ENCODE measurements around the gene PYGO2.

The PYGO2 gene

GRCh38 chr1:154943649-154944400 is 17.8 kb downstream of the PYGO2 start:
- no peak for DNase-seq (ENCODE audit: low read depth in 2 of 2)

- no peak for DNase-seq (ENCODE audit: low read depth in 2 of 2)
Measured at GRCh38 chr1:154941333-154942013, 20.1 kb downstream of the PYGO2 start.

GRCh38 chr1:154940651-154941194 is 20.9 kb downstream of the PYGO2 start:
- no peak for DNase-seq (ENCODE audit: low read depth in 2 of 2)

GRCh38 chr1:154940213-154940560 is 21.4 kb downstream of the PYGO2 start:
- no peak for DNase-seq (ENCODE audit: low read depth in 2 of 2)

GRCh38 chr1:154938604-154939399 is 22.8 kb downstream of the PYGO2 start:
- DNase-seq (ENCODE audit: low read depth in 2 of 2): no peak

GRCh38 chr1:154937988-154938386 is 23.6 kb downstream of the PYGO2 start:
- no peak for DNase-seq (ENCODE audit: low read depth in 2 of 2)

GRCh38 chr1:154937085-154937987 is 24.2 kb downstream of the PYGO2 start:
- DNase-seq (ENCODE audit: low read depth in 2 of 2): peak; percentile 76 to 87

GRCh38 chr1:154936555-154937084 is 25.0 kb downstream of the PYGO2 start, which contains the start of gene PMVK:
Gene PMVK, minus strand, starts transcription at chr1:154936719. Its CDS starts 34 bp downstream, at chr1:154936685.
- peak; percentile 85 to 93 for DNase-seq (ENCODE audit: low read depth in 2 of 2)

GRCh38 chr1:154935749-154936554 is 25.6 kb downstream of the PYGO2 start:
- DNase-seq (ENCODE audit: low read depth in 2 of 2): no peak

GRCh38 chr1:154934358-154934948 is 27.1 kb downstream of the PYGO2 start:
- DNase-seq (ENCODE audit: low read depth in 2 of 2): no peak

GRCh38 chr1:154931940-154932487 is 29.6 kb downstream of the PYGO2 start:
- DNase-seq (ENCODE audit: low read depth in 2 of 2): no peak

GRCh38 chr1:154926201-154926600 is 35.4 kb downstream of the PYGO2 start:
- no peak for DNase-seq (ENCODE audit: low read depth in 2 of 2)

GRCh38 chr1:154925335-154926170 is 36.0 kb downstream of the PYGO2 start:
- DNase-seq (ENCODE audit: low read depth in 2 of 2): no peak

- DNase-seq (ENCODE audit: low read depth in 2 of 2): no peak
Measured at GRCh38 chr1:154923695-154924094, 37.9 kb downstream of the PYGO2 start.

GRCh38 chr1:154913273-154913672 is 48.3 kb downstream of the PYGO2 start:
- no peak for DNase-seq (ENCODE audit: low read depth in 2 of 2)

GRCh38 chr1:154912755-154913154 is 48.8 kb downstream of the PYGO2 start:
- DNase-seq (ENCODE audit: low read depth in 2 of 2): no peak

GRCh38 chr1:154911691-154912550 is 49.7 kb downstream of the PYGO2 start:
- DNase-seq (ENCODE audit: low read depth in 2 of 2): no peak

Measured in stimulated activated CD4-positive, alpha-beta T cell treated with anti-CD3 and anti-CD28 coated beads, Interleukin-12 subunit alpha, Interleukin-12 subunit beta, amount 100 ng/mL, for 24 hours (primary cell).